Keratinocyte (primary cell): ENCODE results near the gene AVPR2. TPM values are rescaled to one million over a fixed set of nuclear protein-coding genes. Genes with fewer than 3 reads are reported as not detected.

Experiments used
- DNase-seq: peaks from one replicate; pipeline ENCODE4 v3.0.0-alpha.2; 2011; ENCODE audit warnings: low read depth, missing footprints, low spot score
- FAIRE-seq: peaks from 2 replicates; lab custom pipeline; 2011; peaks lifted over from hg19 to GRCh38; lab: Jason Lieb, UNC
- H2AFZ ChIP-seq: 2 replicates; pipeline ENCODE4 v1.6.0; 2012; ENCODE audit warnings: low read length, control low read depth, inconsistent platforms; ENCODE audit not compliant: control insufficient read depth
- H3K27ac ChIP-seq: 2 replicates; pipeline ENCODE4 v1.5.1; 2011; ENCODE audit warnings: low read length; ENCODE audit not compliant: control insufficient read depth, insufficient read depth
- H3K27me3 ChIP-seq: 3 replicates; pipeline ENCODE4 v1.6.0; 2011; ENCODE audit warnings: low read length; ENCODE audit not compliant: control insufficient read depth, insufficient read depth; ENCODE audit errors: extremely low read depth
- H3K36me3 ChIP-seq, 2 experiments: 2 replicates in 1 of 2; 3 replicates in 1 of 2; pipeline ENCODE4 v1.5.1; 2011; ENCODE audit warnings: low read length in 2 of 2, mild to moderate bottlenecking in 1 of 2; ENCODE audit not compliant: control insufficient read depth in 2 of 2, insufficient read depth in 2 of 2; ENCODE audit errors: extremely low read depth in 1 of 2
- H3K4me1 ChIP-seq: 3 replicates; pipeline ENCODE4 v1.5.1; 2011; ENCODE audit warnings: low read length; ENCODE audit not compliant: control insufficient read depth, insufficient read depth; ENCODE audit errors: extremely low read depth
- H3K4me2 ChIP-seq: 3 replicates; pipeline ENCODE4 v1.6.0; 2011; ENCODE audit warnings: low read depth, low read length; ENCODE audit not compliant: control insufficient read depth, insufficient read depth; ENCODE audit errors: extremely low read depth
- H3K4me3 ChIP-seq, 3 experiments: fragments of 200-600 bp in 1 of 3; sonication (generic) in 1 of 3; 2 replicates in 2 of 3; 3 replicates in 1 of 3; pipeline ENCODE4 v1.5.1; 2011 to 2016; ENCODE audit warnings: low read length in 3 of 3, mild to moderate bottlenecking in 3 of 3, control low read depth in 2 of 3, inconsistent platforms in 1 of 3, low read depth in 1 of 3, mixed read lengths in 1 of 3, mixed run types in 1 of 3, moderate library complexity in 1 of 3; ENCODE audit not compliant: control insufficient read depth in 2 of 3, insufficient read depth in 2 of 3; ENCODE audit errors: extremely low read depth in 1 of 3
- H3K79me2 ChIP-seq: 2 replicates; pipeline ENCODE4 v1.6.0; 2012; ENCODE audit warnings: low read length; ENCODE audit not compliant: control insufficient read depth, insufficient read depth
- H3K9ac ChIP-seq: 3 replicates; pipeline ENCODE4 v1.6.0; 2011; ENCODE audit warnings: low read length; ENCODE audit not compliant: control insufficient read depth, insufficient read depth; ENCODE audit errors: extremely low read depth
- H3K9me1 ChIP-seq: 3 replicates; pipeline ENCODE4 v1.6.0; 2011; ENCODE audit warnings: low read length; ENCODE audit not compliant: control insufficient read depth, insufficient read depth; ENCODE audit errors: extremely low read depth
- H3K9me3 ChIP-seq: 2 replicates; pipeline ENCODE4 v1.5.1; 2012; ENCODE audit warnings: low read depth, low read length; ENCODE audit not compliant: control insufficient read depth
- H4K20me1 ChIP-seq: 3 replicates; pipeline ENCODE4 v1.6.0; 2011; ENCODE audit warnings: low read length; ENCODE audit not compliant: control insufficient read depth, insufficient read depth; ENCODE audit errors: extremely low read depth
- CTCF ChIP-seq, 3 experiments: IDR thresholded peaks in 1 of 3; conservative IDR thresholded peaks in 1 of 3; optimal IDR thresholded peaks in 1 of 3; 2 replicates in 2 of 3; 3 replicates in 1 of 3; pipeline versions ENCODE3 to v1.5.1; 2011; ENCODE audit warnings: low read length in 3 of 3, mild to moderate bottlenecking in 3 of 3, moderate library complexity in 2 of 3, control low read depth in 1 of 3, inconsistent platforms in 1 of 3; ENCODE audit not compliant: insufficient read depth in 2 of 3; ENCODE audit errors: extremely low read depth in 1 of 3
- EZH2 ChIP-seq: IDR thresholded peaks from one replicate; pipeline ENCODE4 v1.6.1; 2012; ENCODE audit warnings: inconsistent platforms, mild to moderate bottlenecking, low read length, moderate library complexity
- dilution Hi-C: fragments of 300-500 bp; cut with MboI; formaldehyde crosslinking; loops from one replicate; pipeline ENCODE4 v1.7.0; 2020; ENCODE audit warnings: low sequenced_read_pairs; ENCODE audit not compliant: extremely low pct_ligation_motif_present
- polyA plus RNA-seq, 5 experiments: library from polyadenylated mRNA; depleted of rRNA in 3 of 5; stranded (reverse) in 3 of 5; stranded (forward) in 1 of 5; unstranded in 1 of 5; fragments of >200 nt; gene quantifications; 1 replicate in 1 of 5; 2 replicates in 3 of 5; 3 replicates in 1 of 5; pipeline versions ENCODE4 v1.2.1 to v1.2.3, GENCODE V29; 2011 to 2012; ENCODE audit warnings: missing spikeins in 2 of 5, low read depth in 1 of 5, low replicate concordance in 1 of 5

The AVPR2 gene
- polyA plus RNA-seq, 1 donor (not counting 4 experiments of a cell fraction or from before 2014, with no cell fraction given): not detected

GRCh38 chrX:153887385-153887784 is 17.1 kb upstream of the AVPR2 start:
- H3K9ac ChIP-seq: no peak overlapping the region
- H3K27ac ChIP-seq: no peak overlapping the region
- dilution Hi-C loops: no loop called here
- H3K4me2 ChIP-seq: no peak overlapping the region
- peaks cover 21% of the 10 kb centered on the region for H3K27me3 ChIP-seq
- no peaks in the 10 kb centered on the region for H3K9me3 ChIP-seq
- H3K4me3 ChIP-seq: no peak overlapping the region
- no peaks in the 10 kb centered on the region for H3K9me1 ChIP-seq
- no peak for DNase-seq
- H3K36me3 ChIP-seq: no peaks in the 10 kb centered on the region
- FAIRE-seq: no peak
- H3K79me2 ChIP-seq: no peaks in the 10 kb centered on the region
- no peak overlapping the region for H2AFZ ChIP-seq
- H3K4me1 ChIP-seq: no peaks in the 10 kb centered on the region
- TF ChIP-seq CTCF (optimal IDR thresholded peaks at IDR 0.05 in 1 of 3, IDR thresholded peaks at IDR 0.05 in 1 of 3, conservative IDR thresholded peaks at IDR 0.05 in 1 of 3; ENCODE audit: extremely low read depth in 1 of 3, insufficient read depth in 2 of 3, low read length in 3 of 3) (no peak), EZH2 (no peak)
- no peaks in the 10 kb centered on the region for H4K20me1 ChIP-seq

- no peaks in the 10 kb centered on the region for H3K79me2 ChIP-seq
- no peaks in the 10 kb centered on the region for H4K20me1 ChIP-seq
- no peak overlapping the region for H3K4me3 ChIP-seq
- FAIRE-seq (no peak), DNase-seq (no peak)
- peaks cover 21% of the 10 kb centered on the region for H3K27me3 ChIP-seq
- no peak overlapping the region for H3K27ac ChIP-seq
- H3K9me1 ChIP-seq: no peaks in the 10 kb centered on the region
- no peaks in the 10 kb centered on the region for H3K36me3 ChIP-seq
- no peak overlapping the region for H2AFZ ChIP-seq
- no peak for TF ChIP-seq CTCF (optimal IDR thresholded peaks at IDR 0.05 in 1 of 3, IDR thresholded peaks at IDR 0.05 in 1 of 3, conservative IDR thresholded peaks at IDR 0.05 in 1 of 3; ENCODE audit: extremely low read depth in 1 of 3, insufficient read depth in 2 of 3, low read length in 3 of 3)
- no peak for TF ChIP-seq EZH2
- H3K9ac ChIP-seq: no peak overlapping the region
- H3K4me1 ChIP-seq: no peaks in the 10 kb centered on the region
- H3K4me2 ChIP-seq: no peak overlapping the region
- dilution Hi-C loops: no loop called here
- no peaks in the 10 kb centered on the region for H3K9me3 ChIP-seq
Measured at GRCh38 chrX:153888344-153888743, 16.1 kb upstream of the AVPR2 start.
